Astrocyte (in vitro differentiated cells and primary cell): ENCODE measurements around the gene SLC17A7. TPM values are rescaled to one million over a fixed set of nuclear protein-coding genes. Genes with fewer than 3 reads are reported as not detected.
A peak's percentile ranks its signal among the peaks of the same experiment; 100 is the strongest.

Experiments used
- DNase-seq: peaks from one replicate; pipeline ENCODE4 v3.0.0-alpha.2; 2010; ENCODE audit warnings: low read depth
- FAIRE-seq: peaks from 2 replicates; lab custom pipeline; 2011; peaks lifted over from hg19 to GRCh38; lab: Jason Lieb, UNC
- H2AFZ ChIP-seq: 2 replicates; pipeline ENCODE4 v1.6.0; 2012; ENCODE audit warnings: low read depth, low read length, inconsistent platforms
- H3K27ac ChIP-seq: 2 replicates; pipeline ENCODE4 v1.5.1; 2011; ENCODE audit warnings: low read depth, low read length, inconsistent platforms
- H3K27me3 ChIP-seq: 2 replicates; pipeline ENCODE4 v1.6.0; 2011; ENCODE audit warnings: low read length, inconsistent platforms; ENCODE audit not compliant: insufficient read depth
- H3K36me3 ChIP-seq: 2 replicates; pipeline ENCODE4 v1.5.1; 2011; ENCODE audit warnings: low read length, inconsistent platforms; ENCODE audit not compliant: insufficient read depth
- H3K4me1 ChIP-seq: 2 replicates; pipeline ENCODE4 v1.5.1; 2011; ENCODE audit warnings: low read length, inconsistent platforms; ENCODE audit not compliant: insufficient read depth
- H3K4me2 ChIP-seq: 2 replicates; pipeline ENCODE4 v1.6.0; 2012; ENCODE audit warnings: low read length, inconsistent platforms
- H3K4me3 ChIP-seq: 2 replicates; pipeline ENCODE4 v1.5.1; 2011; ENCODE audit warnings: low read depth, mild to moderate bottlenecking, low read length, inconsistent platforms; ENCODE audit not compliant: insufficient read depth
- H3K79me2 ChIP-seq: 2 replicates; pipeline ENCODE4 v1.6.0; 2012; ENCODE audit warnings: mild to moderate bottlenecking, low read length, inconsistent platforms; ENCODE audit not compliant: insufficient read depth
- H3K9ac ChIP-seq: 2 replicates; pipeline ENCODE4 v1.6.0; 2012; ENCODE audit warnings: mild to moderate bottlenecking, low read length, inconsistent platforms
- H3K9me3 ChIP-seq: 2 replicates; pipeline ENCODE4 v1.5.1; 2012; ENCODE audit warnings: low read depth, mild to moderate bottlenecking, low read length, inconsistent platforms; ENCODE audit not compliant: insufficient read depth
- H4K20me1 ChIP-seq: 2 replicates; pipeline ENCODE4 v1.6.0; 2012; ENCODE audit warnings: low read length, inconsistent platforms; ENCODE audit not compliant: insufficient read depth
- H3K27ac Mint-ChIP-seq: one replicate; pipeline ENCODE4 v1.8.0; 2021; ENCODE audit warnings: mild to moderate bottlenecking, mixed read lengths; ENCODE audit not compliant: unreplicated experiment
- H3K27me3 Mint-ChIP-seq: one replicate; pipeline ENCODE4 v1.8.0; 2021; ENCODE audit warnings: low read depth, mixed read lengths; ENCODE audit not compliant: unreplicated experiment
- H3K36me3 Mint-ChIP-seq: one replicate; pipeline ENCODE4 v1.8.0; 2021; ENCODE audit warnings: low read depth, mixed read lengths; ENCODE audit not compliant: unreplicated experiment
- H3K4me1 Mint-ChIP-seq: one replicate; pipeline ENCODE4 v1.8.0; 2021; ENCODE audit warnings: low read depth, mixed read lengths; ENCODE audit not compliant: unreplicated experiment
- H3K4me3 Mint-ChIP-seq: one replicate; pipeline ENCODE4 v1.8.0; 2021; ENCODE audit warnings: mild to moderate bottlenecking, moderate library complexity, mixed read lengths; ENCODE audit not compliant: unreplicated experiment
- H3K9me3 Mint-ChIP-seq: one replicate; pipeline ENCODE4 v1.8.0; 2021; ENCODE audit warnings: mild to moderate bottlenecking, mixed read lengths; ENCODE audit not compliant: unreplicated experiment
- CTCF ChIP-seq: IDR thresholded peaks from 2 replicates; pipeline ENCODE4 v1.5.1; 2011; ENCODE audit warnings: low read depth, mild to moderate bottlenecking, inconsistent platforms, low read length, moderate library complexity; ENCODE audit not compliant: insufficient read depth
- EZH2 ChIP-seq: IDR thresholded peaks from 2 replicates; pipeline ENCODE4 v1.6.1; 2012; ENCODE audit warnings: mild to moderate bottlenecking, low read length, inconsistent platforms; ENCODE audit not compliant: insufficient read depth
- total RNA-seq: library from RNA; stranded (reverse); gene quantifications from 2 replicates; pipeline ENCODE4 v1.2.1, GENCODE V29; 2021

The SLC17A7 gene
- total RNA-seq, 1 donor from 2014 or later, result 0.16 TPM

GRCh38 chr19:49403404-49404187 lies 37.7 kb downstream of the SLC17A7 start:
- no peak overlapping the region for H3K4me2 ChIP-seq

GRCh38 chr19:49400029-49400428 lies 41.3 kb downstream of the SLC17A7 start:
- H3K27me3 Mint-ChIP-seq, result peaks cover 31% of the 10 kb centered on the region
- no peaks in the 10 kb centered on the region for H3K9me3 Mint-ChIP-seq
- H3K27ac Mint-ChIP-seq, result no peak overlapping the region
- Histone ChIP-seq H3K9me3 (no peaks in the 10 kb centered on the region), H3K4me3 (no peak overlapping the region), H3K27me3 (no peaks in the 10 kb centered on the region), H4K20me1 (no peaks in the 10 kb centered on the region), H3K27ac (no peak overlapping the region), H3K36me3 (no peaks in the 10 kb centered on the region), H3K4me1 (no peaks in the 10 kb centered on the region), H3K4me2 (no peak overlapping the region), H3K79me2 (no peaks in the 10 kb centered on the region), H2AFZ (no peak overlapping the region), H3K9ac (no peak overlapping the region)
- FAIRE-seq, result no peak
- H3K4me1 Mint-ChIP-seq, result peaks cover 7% of the 10 kb centered on the region
- TF ChIP-seq EZH2, result no peak
- TF ChIP-seq CTCF, result no peak
- no peaks in the 10 kb centered on the region for H3K36me3 Mint-ChIP-seq
- no peak for DNase-seq
- H3K4me3 Mint-ChIP-seq, result no peak overlapping the region

More at GRCh38 chr19:49403404-49404187, 37.7 kb downstream of the SLC17A7 start:
- H3K27me3 ChIP-seq, result no peaks in the 10 kb centered on the region
- H3K79me2 ChIP-seq, result no peaks in the 10 kb centered on the region
- no peak overlapping the region for H2AFZ ChIP-seq
- H3K9me3 Mint-ChIP-seq, result no peaks in the 10 kb centered on the region
- no peaks in the 10 kb centered on the region for H4K20me1 ChIP-seq
- H3K4me3 Mint-ChIP-seq, result no peak overlapping the region
- DNase-seq, result peak; percentile 20
- no peak overlapping the region for H3K4me3 ChIP-seq
- no peak for FAIRE-seq
- H3K9me3 ChIP-seq, result no peaks in the 10 kb centered on the region
- no peak overlapping the region for H3K27ac Mint-ChIP-seq
- no peak overlapping the region for H3K9ac ChIP-seq
- peaks cover 4% of the 10 kb centered on the region for H3K36me3 Mint-ChIP-seq
- H3K4me1 ChIP-seq, result no peaks in the 10 kb centered on the region
- no peak overlapping the region for H3K27ac ChIP-seq
- H3K27me3 Mint-ChIP-seq, result peaks cover 20% of the 10 kb centered on the region
- TF ChIP-seq EZH2 (no peak), CTCF (no peak)
- H3K4me1 Mint-ChIP-seq, result peaks cover 7% of the 10 kb centered on the region
- no peaks in the 10 kb centered on the region for H3K36me3 ChIP-seq

- no peaks in the 10 kb centered on the region for H3K9me3 Mint-ChIP-seq
- no peak for FAIRE-seq
- Histone ChIP-seq H4K20me1 (no peaks in the 10 kb centered on the region), H3K27me3 (no peaks in the 10 kb centered on the region), H3K36me3 (no peaks in the 10 kb centered on the region), H3K9me3 (no peaks in the 10 kb centered on the region), H3K9ac (no peak overlapping the region), H3K4me3 (no peak overlapping the region), H3K27ac (no peak overlapping the region), H2AFZ (no peak overlapping the region), H3K4me2 (no peak overlapping the region), H3K4me1 (no peaks in the 10 kb centered on the region), H3K79me2 (no peaks in the 10 kb centered on the region)
- DNase-seq, result no peak
- peaks cover 34% of the 10 kb centered on the region for H3K27me3 Mint-ChIP-seq
- H3K27ac Mint-ChIP-seq, result no peak overlapping the region
- no peak overlapping the region for H3K4me3 Mint-ChIP-seq
- H3K4me1 Mint-ChIP-seq, result peaks cover 7% of the 10 kb centered on the region
- no peaks in the 10 kb centered on the region for H3K36me3 Mint-ChIP-seq
- TF ChIP-seq CTCF (no peak), EZH2 (no peak)
Observed at GRCh38 chr19:49398931-49399330, 42.4 kb downstream of the SLC17A7 start.
